OCI-LY7 (cell line): ENCODE measurements around the gene CEP131.

Experiments
- CTCF ChIP-seq: fragments of 200-600 bp; sonication (generic); conservative IDR thresholded peaks from 2 replicates; pipeline ENCODE4 v1.5.1; 2014; ENCODE audit warnings: mild to moderate bottlenecking, antibody characterized with exemption, low read length, moderate library complexity, mixed read lengths
- EZH2phosphoT487 ChIP-seq: fragments of 200-600 bp; sonication (generic); IDR thresholded peaks from 2 replicates; pipeline ENCODE4 v1.6.1; 2018; ENCODE audit warnings: low read depth, borderline replicate concordance, mild to moderate bottlenecking, mixed run types, antibody characterized with exemption, low read length, moderate library complexity, mixed read lengths

- TF ChIP-seq CTCF (no peak), EZH2phosphoT487 (no peak)
These were observed 52.9 kb downstream of the CEP131 start for GRCh38 chr17:81169870-81170309.
